Glutamatergic neuron (in vitro differentiated cells): ENCODE data around the gene GAS1. TPM values are rescaled to one million over a fixed set of nuclear protein-coding genes. Genes with fewer than 3 reads are reported as not detected.

ENCODE experiments used
- DNase-seq: peaks from one replicate; pipeline ENCODE4 v3.0.0; 2022
- H3K27ac Mint-ChIP-seq: one replicate; pipeline ENCODE4 v1.8.0; 2020; ENCODE audit warnings: mild to moderate bottlenecking, mixed read lengths, inconsistent platforms; ENCODE audit not compliant: unreplicated experiment
- H3K27me3 Mint-ChIP-seq: one replicate; pipeline ENCODE4 v1.8.0; 2020; ENCODE audit warnings: mild to moderate bottlenecking, moderate library complexity, mixed read lengths, inconsistent platforms; ENCODE audit not compliant: unreplicated experiment
- H3K36me3 Mint-ChIP-seq: one replicate; pipeline ENCODE4 v1.8.0; 2020; ENCODE audit warnings: mild to moderate bottlenecking, mixed read lengths, inconsistent platforms; ENCODE audit not compliant: unreplicated experiment
- H3K4me1 Mint-ChIP-seq: one replicate; pipeline ENCODE4 v1.8.0; 2020; ENCODE audit warnings: mild to moderate bottlenecking, low read depth, mixed read lengths, inconsistent platforms; ENCODE audit not compliant: unreplicated experiment
- H3K4me3 Mint-ChIP-seq: one replicate; pipeline ENCODE4 v1.8.0; 2020; ENCODE audit warnings: mild to moderate bottlenecking, mixed read lengths, inconsistent platforms; ENCODE audit not compliant: unreplicated experiment
- H3K9me3 Mint-ChIP-seq: one replicate; pipeline ENCODE4 v1.8.0; 2020; ENCODE audit warnings: mild to moderate bottlenecking, moderate library complexity, mixed read lengths, inconsistent platforms; ENCODE audit not compliant: unreplicated experiment
- total RNA-seq: library from RNA; stranded (reverse); fragmentation: NEBNext Ultra II Directional; extraction: Animal tissue kit (Norgen Biotek cat#: 25700); gene quantifications from one replicate; pipeline ENCODE4 v1.2.1, GENCODE V29; 2021; ENCODE audit not compliant: unreplicated experiment
- TF ChIP-seq, protein P1 (sequence below): fragments of 200-600 bp; sonication (generic); IDR thresholded peaks from one replicate; pipeline ENCODE4 v1.5.0; 2021; ENCODE audit not compliant: partially characterized antibody, unreplicated experiment

GAS1 gene
- total RNA-seq, 1 donor from 2014 or later: 6.1 TPM

- TF ChIP-seq, protein P1, sequence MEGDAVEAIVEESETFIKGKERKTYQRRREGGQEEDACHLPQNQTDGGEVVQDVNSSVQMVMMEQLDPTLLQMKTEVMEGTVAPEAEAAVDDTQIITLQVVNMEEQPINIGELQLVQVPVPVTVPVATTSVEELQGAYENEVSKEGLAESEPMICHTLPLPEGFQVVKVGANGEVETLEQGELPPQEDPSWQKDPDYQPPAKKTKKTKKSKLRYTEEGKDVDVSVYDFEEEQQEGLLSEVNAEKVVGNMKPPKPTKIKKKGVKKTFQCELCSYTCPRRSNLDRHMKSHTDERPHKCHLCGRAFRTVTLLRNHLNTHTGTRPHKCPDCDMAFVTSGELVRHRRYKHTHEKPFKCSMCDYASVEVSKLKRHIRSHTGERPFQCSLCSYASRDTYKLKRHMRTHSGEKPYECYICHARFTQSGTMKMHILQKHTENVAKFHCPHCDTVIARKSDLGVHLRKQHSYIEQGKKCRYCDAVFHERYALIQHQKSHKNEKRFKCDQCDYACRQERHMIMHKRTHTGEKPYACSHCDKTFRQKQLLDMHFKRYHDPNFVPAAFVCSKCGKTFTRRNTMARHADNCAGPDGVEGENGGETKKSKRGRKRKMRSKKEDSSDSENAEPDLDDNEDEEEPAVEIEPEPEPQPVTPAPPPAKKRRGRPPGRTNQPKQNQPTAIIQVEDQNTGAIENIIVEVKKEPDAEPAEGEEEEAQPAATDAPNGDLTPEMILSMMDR: no peak
- Mint-ChIP-seq H3K4me1 (peaks cover 14% of the 10 kb centered on the region), H3K4me3 (no peak overlapping the region), H3K27ac (no peak overlapping the region), H3K9me3 (no peaks in the 10 kb centered on the region), H3K36me3 (no peaks in the 10 kb centered on the region), H3K27me3 (no peaks in the 10 kb centered on the region)
- no peak for DNase-seq
Observed at GRCh38 chr9:86975606-86976005, 28.3 kb upstream of the GAS1 start.

DNA sequence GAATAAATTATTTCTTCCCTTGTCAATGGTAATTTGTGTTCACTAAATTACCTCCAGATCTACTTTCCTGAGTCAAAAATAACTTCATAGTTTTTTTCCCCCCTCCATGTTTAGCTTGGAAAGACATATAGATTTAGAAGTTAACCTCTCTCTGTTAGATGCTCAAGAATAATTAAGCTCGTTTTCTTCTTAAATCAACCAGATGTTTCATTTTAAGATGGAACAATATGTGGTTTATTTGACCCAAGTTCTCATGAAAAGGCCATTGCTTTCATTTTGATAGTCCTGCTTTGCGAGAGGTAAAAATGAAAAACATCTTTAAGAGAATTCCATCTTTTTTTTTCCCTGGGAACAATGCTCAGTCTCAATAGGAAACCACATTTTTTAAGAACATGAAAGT, 27.7 kb upstream of the GAS1 start:
- TF ChIP-seq, protein P1: no peak
- Mint-ChIP-seq H3K36me3 (no peaks in the 10 kb centered on the region), H3K9me3 (no peaks in the 10 kb centered on the region), H3K27ac (no peak overlapping the region), H3K4me3 (no peak overlapping the region), H3K27me3 (no peaks in the 10 kb centered on the region), H3K4me1 (peaks cover 14% of the 10 kb centered on the region)
- no peak for DNase-seq

DNA sequence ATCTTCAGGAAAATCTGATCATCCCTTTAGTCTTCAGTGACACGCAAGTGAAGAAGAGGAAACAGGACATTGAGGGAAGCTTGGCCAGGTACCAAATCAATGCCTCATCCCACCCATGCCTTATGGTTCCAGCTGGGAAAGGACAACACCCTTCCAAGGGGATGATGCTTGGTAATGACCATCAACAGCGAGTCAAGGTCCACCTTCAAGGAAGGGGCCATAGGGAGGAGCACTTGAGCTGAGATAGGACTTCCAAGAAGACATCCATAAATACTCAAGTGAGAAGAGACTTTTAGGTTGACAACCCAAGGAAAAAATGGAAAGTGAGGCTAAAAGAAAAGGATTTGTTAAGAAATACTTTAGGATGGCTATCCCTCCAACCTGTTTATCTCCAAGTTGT, 27.1 kb upstream of the GAS1 start:
- Mint-ChIP-seq H3K27ac (no peak overlapping the region), H3K9me3 (no peaks in the 10 kb centered on the region), H3K27me3 (no peaks in the 10 kb centered on the region), H3K4me1 (peaks cover 14% of the 10 kb centered on the region), H3K36me3 (no peaks in the 10 kb centered on the region), H3K4me3 (no peak overlapping the region)
- TF ChIP-seq, protein P1: no peak
- DNase-seq: no peak

- Mint-ChIP-seq H3K9me3 (peaks cover 1% of the 10 kb centered on the region), H3K27me3 (no peaks in the 10 kb centered on the region), H3K27ac (no peak overlapping the region), H3K4me3 (no peak overlapping the region), H3K36me3 (no peaks in the 10 kb centered on the region), H3K4me1 (peaks cover under 1% of the 10 kb centered on the region)
- TF ChIP-seq, protein P1: no peak
- no peak for DNase-seq
Observed at GRCh38 chr9:86971742-86972141, 24.4 kb upstream of the GAS1 start.

DNA sequence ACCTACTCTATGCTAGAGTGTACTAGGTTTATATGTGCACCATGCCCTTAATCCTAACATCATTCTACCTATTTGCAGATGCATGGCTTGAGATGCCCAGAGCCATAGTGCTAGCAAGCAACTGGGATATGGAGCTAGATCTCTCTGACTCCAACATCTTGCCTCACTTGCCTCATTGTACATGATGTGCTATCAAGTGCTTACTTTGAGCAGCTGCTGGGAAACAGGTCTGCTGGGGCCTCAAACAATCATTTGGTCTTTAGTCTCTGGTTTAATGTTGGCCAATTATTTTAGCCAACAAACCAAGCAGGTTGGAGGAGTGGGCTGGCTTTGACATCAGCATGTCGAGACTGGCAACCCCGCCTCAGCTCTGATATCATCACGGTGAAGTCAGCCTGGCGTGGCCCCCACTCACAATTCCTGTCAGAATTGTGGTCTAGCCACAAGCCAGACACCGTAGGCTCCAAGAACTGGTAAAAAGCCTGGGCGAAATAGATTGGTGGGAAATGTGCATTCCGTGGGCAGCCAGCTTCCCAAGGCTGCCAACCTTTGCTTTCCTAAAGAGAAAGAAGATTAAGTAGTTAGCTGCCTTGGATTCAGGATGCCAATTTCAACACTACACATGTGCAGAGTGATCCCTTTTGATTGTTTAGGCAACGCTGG, 21.1 kb upstream of the GAS1 start:
- no peak overlapping the region for H3K27ac Mint-ChIP-seq
- no peaks in the 10 kb centered on the region for H3K4me1 Mint-ChIP-seq
- H3K9me3 Mint-ChIP-seq: peaks cover 1% of the 10 kb centered on the region
- TF ChIP-seq, protein P1: no peak
- no peaks in the 10 kb centered on the region for H3K27me3 Mint-ChIP-seq
- H3K36me3 Mint-ChIP-seq: no peaks in the 10 kb centered on the region
- H3K4me3 Mint-ChIP-seq: no peak overlapping the region
- no peak for DNase-seq
